Measurements from ENCODE around the gene TSPAN18. TPM values are rescaled to one million over a fixed set of nuclear protein-coding genes. Genes with fewer than 3 reads are reported as not detected.

The TSPAN18 gene
- total RNA-seq, 1 experiment from 2014 or later, result 31.5 TPM

DNA sequence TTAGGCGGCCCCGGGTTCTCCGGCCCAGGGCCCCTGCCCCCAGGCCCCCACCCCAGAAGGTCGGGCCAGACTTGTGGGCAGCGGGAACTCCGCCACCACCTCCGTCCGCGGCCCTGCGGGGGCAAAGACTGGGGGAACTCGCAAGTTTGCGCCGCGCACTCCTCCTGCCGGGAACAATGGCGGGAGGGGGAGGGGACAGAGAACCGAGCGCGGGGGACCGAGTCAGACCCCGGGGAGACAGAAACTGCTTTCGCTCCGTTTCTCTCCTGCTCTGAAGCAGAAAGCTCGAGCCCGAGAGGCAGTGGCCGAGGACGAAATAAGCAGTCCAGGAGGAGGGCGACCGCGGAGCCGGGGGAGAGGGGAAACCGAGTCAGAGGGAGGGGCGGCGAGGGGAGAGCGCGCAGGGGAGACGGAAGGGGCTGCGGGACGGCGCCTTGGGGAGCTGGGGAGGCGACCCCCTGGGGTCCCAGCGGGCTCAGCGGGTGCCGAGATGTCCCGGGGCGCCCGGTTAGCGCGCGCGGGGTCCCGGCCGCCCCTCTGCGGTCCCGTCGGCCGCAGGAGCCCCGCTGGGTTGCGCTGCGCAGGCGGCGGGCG lies 223.4 kb downstream of the TSPAN18 start:
- Histone ChIP-seq H3K4me3 (peak overlapping the region; percentile 65), H3K27me3 (no peaks in the 10 kb centered on the region), H3K4me1 (peaks cover 11% of the 10 kb centered on the region), H3K9me3 (replicated peaks) (no peaks in the 10 kb centered on the region), H3K36me3 (no peaks in the 10 kb centered on the region), H3K27ac (peak overlapping the region; percentile 4; the same call in 1 of the 2 replicates)
- peak in 1 of 2 experiments; percentile 34 for DNase-seq

DNA sequence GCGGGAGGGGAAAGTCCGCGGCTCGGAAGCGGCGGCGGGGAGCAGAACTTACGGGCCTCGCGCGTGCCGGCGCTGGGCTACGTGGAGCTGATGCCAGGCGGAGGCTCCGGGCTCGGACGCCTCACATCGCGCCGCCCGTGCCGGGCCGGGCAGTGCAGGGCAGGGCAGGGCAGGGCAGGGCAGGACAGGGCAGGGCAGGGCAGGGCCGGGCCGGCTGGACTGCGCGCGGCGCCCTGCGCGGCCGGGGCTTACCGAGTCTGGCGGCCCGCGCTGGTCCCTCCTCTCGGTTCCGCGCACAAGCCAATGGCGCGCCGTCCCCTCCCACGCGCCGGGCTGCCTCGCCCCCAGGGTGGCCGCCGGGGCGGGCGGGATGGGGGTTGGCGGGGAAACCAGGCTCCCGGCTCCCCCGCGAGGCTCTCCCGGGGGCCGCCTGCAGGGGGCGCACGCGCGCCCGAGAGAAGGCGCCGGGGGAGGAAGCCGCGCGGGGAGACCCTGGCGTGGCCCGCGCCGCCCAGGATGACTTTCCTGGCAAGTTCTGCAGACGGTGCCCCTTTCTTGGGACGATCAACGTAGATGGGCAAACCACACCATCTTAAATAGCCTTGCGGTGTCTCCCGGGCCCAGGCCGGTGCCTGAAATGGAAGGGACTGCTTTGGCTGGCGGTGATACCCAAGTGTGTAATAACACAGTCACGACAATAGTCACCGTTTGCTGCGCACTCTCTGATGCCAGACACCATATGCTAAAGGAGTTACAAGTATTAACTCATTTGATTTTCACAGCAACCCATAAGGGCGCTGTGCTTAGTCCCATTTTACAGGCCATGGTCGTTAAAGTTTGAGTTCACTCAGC lies 224.1 kb downstream of the TSPAN18 start, which contains the start of gene TP53I11:
Gene TP53I11 (minus strand): TSS at position 259 of the 852 bp plus-strand sequence. CDS start 12,548 bp downstream, outside the sequence.
- no peaks in the 10 kb centered on the region for H3K27me3 ChIP-seq
- peak; percentile 61 to 71 for DNase-seq
- H3K4me3 ChIP-seq, result peak within 1 kb of the TSS; percentile 65
- H3K4me1 ChIP-seq, result peaks cover 18% of the 10 kb centered on the region
- H3K36me3 ChIP-seq, result no peaks in the 10 kb centered on the region
- peak within 1 kb of the TSS; percentile 4; the same call in 1 of the 2 replicates for H3K27ac ChIP-seq
- H3K9me3 ChIP-seq (replicated peaks), result no peaks in the 10 kb centered on the region

GRCh38 chr11:44952082-44952481 lies 225.3 kb downstream of the TSPAN18 start:
- no peak for DNase-seq
- no peak overlapping the region for H3K27ac ChIP-seq
- H3K4me1 ChIP-seq, result peaks cover 18% of the 10 kb centered on the region
- no peaks in the 10 kb centered on the region for H3K9me3 ChIP-seq (replicated peaks)
- no peak overlapping the region for H3K4me3 ChIP-seq
- H3K36me3 ChIP-seq, result no peaks in the 10 kb centered on the region
- peaks cover 6% of the 10 kb centered on the region; the same call in 1 of the 2 replicates for H3K27me3 ChIP-seq

DNA sequence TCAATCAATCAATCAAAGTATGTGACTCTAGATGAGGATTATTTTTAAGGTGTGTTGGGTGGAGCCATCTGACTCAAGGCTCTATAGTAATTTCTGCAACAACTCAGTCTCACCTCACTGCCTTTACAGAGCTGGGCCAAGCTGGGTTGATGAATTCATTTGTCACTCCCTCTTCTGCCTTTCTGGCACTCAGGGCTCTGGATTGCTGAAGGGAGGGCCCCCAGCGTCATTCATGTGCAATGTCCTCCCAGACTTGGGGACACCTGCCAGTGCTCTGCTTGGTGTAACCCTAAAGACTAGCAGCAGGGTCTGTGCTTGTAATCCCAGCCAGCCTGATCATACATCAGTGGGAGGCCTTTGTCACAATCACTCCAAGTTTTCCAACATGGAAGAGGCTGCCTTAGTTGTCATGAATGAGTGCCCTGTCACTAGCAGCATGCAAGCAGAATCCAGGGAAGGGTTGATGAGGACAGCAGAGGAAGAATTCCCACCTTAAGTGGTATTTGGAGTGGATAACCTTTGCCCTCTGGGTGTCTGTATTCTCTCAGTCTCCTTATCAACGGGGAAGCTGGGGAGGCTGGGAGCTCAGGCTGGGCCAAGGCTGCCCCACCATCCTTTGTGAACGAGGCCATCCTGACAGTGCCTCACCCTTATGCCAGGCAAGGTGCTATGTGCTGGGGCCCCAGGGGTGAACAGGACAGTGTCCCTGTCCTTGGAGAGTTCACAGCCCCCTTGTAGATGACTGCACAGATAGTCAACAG lies 225.9 kb downstream of the TSPAN18 start:
- Histone ChIP-seq H3K9me3 (replicated peaks) (no peaks in the 10 kb centered on the region), H3K4me1 (peaks cover 18% of the 10 kb centered on the region)
- DNase-seq, result no peak

DNA sequence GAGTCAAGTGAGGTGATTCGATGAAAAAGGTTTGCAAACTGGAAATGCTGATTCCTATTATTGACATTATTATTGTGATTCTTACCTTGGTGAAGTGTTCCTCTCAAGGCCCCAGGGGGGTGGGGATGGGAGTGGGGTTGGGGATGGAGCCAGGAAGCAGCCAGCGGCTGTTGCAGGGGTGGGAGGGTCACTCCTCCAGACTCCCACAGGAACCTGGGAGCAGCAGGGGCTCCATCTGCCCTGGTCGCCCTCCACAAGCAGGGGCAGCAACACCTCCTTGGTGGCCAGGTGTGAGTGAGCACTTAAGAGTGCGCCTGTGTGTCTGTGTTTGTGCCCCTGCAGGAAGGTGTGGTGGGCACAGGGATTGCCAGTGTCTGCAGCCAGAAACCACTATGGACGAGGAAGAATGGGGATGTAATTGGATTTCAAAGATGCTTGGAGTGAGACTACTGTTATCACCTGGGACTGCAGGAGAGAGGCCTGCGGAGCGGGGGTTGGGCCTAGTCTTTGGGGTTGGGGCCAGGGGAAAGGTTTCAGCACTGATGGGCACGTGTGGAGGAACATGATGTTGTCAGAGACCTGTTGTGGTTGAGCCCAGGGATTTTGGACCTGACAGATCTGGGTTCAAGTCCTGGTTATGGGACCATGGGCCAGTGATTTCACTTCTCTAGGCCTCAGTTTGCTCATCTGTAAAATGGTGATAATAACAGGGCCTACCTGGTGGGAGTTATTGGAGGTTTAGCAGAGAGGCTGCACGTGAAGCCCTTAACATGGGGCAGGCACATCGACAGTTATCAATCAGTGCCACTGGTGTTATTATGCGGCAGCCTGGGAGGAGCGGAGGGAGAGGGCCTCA lies 227.5 kb downstream of the TSPAN18 start:
- Histone ChIP-seq H3K9me3 (replicated peaks) (no peaks in the 10 kb centered on the region), H3K27ac (peak overlapping the region; percentile 24; the same call in 1 of the 2 replicates), H3K36me3 (no peaks in the 10 kb centered on the region), H3K4me1 (peaks cover 18% of the 10 kb centered on the region), H3K27me3 (peaks cover 10% of the 10 kb centered on the region; the same call in 1 of the 2 replicates), H3K4me3 (no peak overlapping the region)
- DNase-seq, result no peak

More for the DNA sequence above, 225.9 kb downstream of the TSPAN18 start:
- Histone ChIP-seq H3K4me3 (no peak overlapping the region), H3K36me3 (no peaks in the 10 kb centered on the region), H3K27ac (no peak overlapping the region), H3K27me3 (peaks cover 10% of the 10 kb centered on the region; the same call in 1 of the 2 replicates)

GRCh38 chr11:44955015-44955738 lies 228.4 kb downstream of the TSPAN18 start:
- Histone ChIP-seq H3K4me3 (no peak overlapping the region), H3K27ac (peak overlapping the region; percentile 24; the same call in 1 of the 2 replicates), H3K27me3 (peaks cover 10% of the 10 kb centered on the region; the same call in 1 of the 2 replicates), H3K9me3 (replicated peaks) (no peaks in the 10 kb centered on the region), H3K4me1 (peaks cover 18% of the 10 kb centered on the region), H3K36me3 (no peaks in the 10 kb centered on the region)
- DNase-seq, result peak; percentile 94 to 95

DNA sequence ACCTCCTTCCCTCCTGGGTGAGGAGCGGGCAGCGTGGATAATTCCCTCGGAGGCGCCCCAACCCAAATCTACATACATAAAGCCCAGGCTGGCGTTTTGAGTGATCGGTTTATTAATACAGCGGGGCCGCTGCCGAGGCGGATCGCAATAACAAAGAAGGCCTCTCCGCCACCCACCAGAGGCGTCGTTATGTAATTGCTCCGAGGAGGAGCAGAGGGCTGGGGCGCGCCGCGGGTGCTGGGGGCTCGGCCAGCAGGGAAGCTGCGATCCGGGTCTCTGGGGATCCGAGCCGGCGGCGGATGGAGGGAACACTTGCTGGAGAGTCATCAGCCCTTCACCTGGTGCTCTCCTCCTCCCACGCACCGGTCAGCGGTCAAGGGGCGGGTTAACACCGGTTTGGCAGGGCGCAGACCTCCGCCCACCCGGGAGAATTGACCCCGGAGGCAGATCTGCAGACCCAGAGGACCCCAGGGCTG lies 230.3 kb downstream of the TSPAN18 start:
- Histone ChIP-seq H3K9me3 (replicated peaks) (no peaks in the 10 kb centered on the region), H3K36me3 (no peaks in the 10 kb centered on the region), H3K4me1 (peaks cover 18% of the 10 kb centered on the region), H3K4me3 (peak overlapping the region; percentile 12; the same call in 1 of the 2 replicates), H3K27me3 (peaks cover 10% of the 10 kb centered on the region; the same call in 1 of the 2 replicates), H3K27ac (no peak overlapping the region)
- DNase-seq, result no peak

- H3K27ac ChIP-seq, result no peak overlapping the region
- DNase-seq, result no peak
- H3K9me3 ChIP-seq (replicated peaks), result no peaks in the 10 kb centered on the region
- H3K4me3 ChIP-seq, result no peak overlapping the region
- peaks cover 18% of the 10 kb centered on the region for H3K4me1 ChIP-seq
- peaks cover 13% of the 10 kb centered on the region; the same call in 1 of the 2 replicates for H3K27me3 ChIP-seq
- H3K36me3 ChIP-seq, result no peaks in the 10 kb centered on the region
Observed at GRCh38 chr11:44957776-44958564, 231.2 kb downstream of the TSPAN18 start.

GRCh38 chr11:44959064-44959463 lies 232.3 kb downstream of the TSPAN18 start:
- no peak overlapping the region for H3K4me3 ChIP-seq
- H3K9me3 ChIP-seq (replicated peaks), result no peaks in the 10 kb centered on the region
- H3K27me3 ChIP-seq, result peaks cover 17% of the 10 kb centered on the region; the same call in 1 of the 2 replicates
- peaks cover 20% of the 10 kb centered on the region for H3K4me1 ChIP-seq
- no peak for DNase-seq
- H3K27ac ChIP-seq, result no peak overlapping the region
- no peaks in the 10 kb centered on the region for H3K36me3 ChIP-seq

- H3K9me3 ChIP-seq (replicated peaks), result no peaks in the 10 kb centered on the region
- H3K27me3 ChIP-seq, result peaks cover 17% of the 10 kb centered on the region; the same call in 1 of the 2 replicates
- peaks cover 14% of the 10 kb centered on the region for H3K4me1 ChIP-seq
- no peak overlapping the region for H3K27ac ChIP-seq
- no peaks in the 10 kb centered on the region for H3K36me3 ChIP-seq
- H3K4me3 ChIP-seq, result no peak overlapping the region
- peak in 1 of 2 experiments; percentile 32 for DNase-seq
Observed at GRCh38 chr11:44960200-44960845, 233.6 kb downstream of the TSPAN18 start.

DNA sequence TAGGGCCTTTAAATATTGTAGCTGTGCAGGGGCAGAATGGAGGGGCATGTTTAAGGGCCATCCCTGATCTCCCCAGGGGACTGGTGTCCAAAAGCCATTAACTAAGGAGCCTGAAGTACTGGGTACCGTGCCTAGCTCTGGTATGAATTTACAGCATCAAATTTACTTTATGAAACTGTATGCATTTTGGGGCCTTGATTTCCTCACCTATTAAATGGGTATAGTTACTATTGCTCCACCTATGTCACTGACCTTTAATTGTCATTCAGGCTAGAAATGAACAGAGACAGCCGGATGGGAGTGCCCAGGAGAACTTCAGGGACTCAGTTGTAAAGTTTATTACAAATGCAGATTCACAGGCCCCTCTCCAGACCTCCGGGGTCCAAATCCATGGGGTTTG lies 235.7 kb downstream of the TSPAN18 start:
- Histone ChIP-seq H3K9me3 (replicated peaks) (no peaks in the 10 kb centered on the region), H3K27ac (no peak overlapping the region), H3K4me3 (no peak overlapping the region), H3K27me3 (peaks cover 16% of the 10 kb centered on the region; the same call in 1 of the 2 replicates), H3K36me3 (no peaks in the 10 kb centered on the region), H3K4me1 (peaks cover 10% of the 10 kb centered on the region)
- no peak for DNase-seq

GRCh38 chr11:44963136-44963535 lies 236.4 kb downstream of the TSPAN18 start:
- no peak overlapping the region for H3K27ac ChIP-seq
- no peaks in the 10 kb centered on the region for H3K36me3 ChIP-seq
- no peak overlapping the region for H3K4me3 ChIP-seq
- H3K4me1 ChIP-seq, result peaks cover 10% of the 10 kb centered on the region
- 0 out of 2 replicates have a peak, but pooled peaks cover 15% of the 10 kb centered on the region for H3K27me3 ChIP-seq
- DNase-seq, result peak in 1 of 2 experiments; percentile 50
- H3K9me3 ChIP-seq (replicated peaks), result no peaks in the 10 kb centered on the region

Data from SJCRH30 (cell line).